Fibroblast of villous mesenchyme (primary cell): ENCODE results near the gene CEP104. TPM values are rescaled to one million over a fixed set of nuclear protein-coding genes. Genes with fewer than 3 reads are reported as not detected.
"Not testable (repeated sequence)": the region's sequence is repeated elsewhere in the genome, so short reads cannot be mapped to it uniquely, and the experiment has no call there.

Experiments
- DNase-seq: peaks from one replicate; pipeline ENCODE4 v3.0.0-alpha.2; 2010; ENCODE audit warnings: low read depth
- H3K4me3 ChIP-seq: 2 replicates; pipeline ENCODE4 v1.5.1; 2011; ENCODE audit warnings: low read depth, mild to moderate bottlenecking, low read length
- CTCF ChIP-seq: IDR thresholded peaks from 2 replicates; pipeline ENCODE4 v1.5.1; 2012; ENCODE audit warnings: low read depth, mild to moderate bottlenecking, low read length; ENCODE audit not compliant: insufficient read depth
- total RNA-seq: library from RNA; depleted of rRNA; stranded (reverse); fragments of >200 nt; gene quantifications from 2 replicates; pipeline ENCODE4 v1.2.3, GENCODE V29; 2012

Gene CEP104
- total RNA-seq, 1 donor, result 28.1 TPM

- TF ChIP-seq CTCF, result no peak
- no peak overlapping the region for H3K4me3 ChIP-seq
- DNase-seq, result no peak
These were observed 52.9 kb downstream of the CEP104 start for GRCh38 chr1:3803905-3804626.

GRCh38 chr1:3800795-3801194 is 56.2 kb downstream of the CEP104 start:
- not testable (repeated sequence) for H3K4me3 ChIP-seq, DNase-seq

- no peak for DNase-seq
- no peak for TF ChIP-seq CTCF
These were observed 56.9 kb downstream of the CEP104 start for GRCh38 chr1:3799976-3800685.

GRCh38 chr1:3796215-3797061 is 60.6 kb downstream of the CEP104 start, which contains the start of gene LRRC47:
LRRC47 (minus strand) TSS chr1:3796498; CDS start chr1:3796476, 22 bp downstream.
- TF ChIP-seq CTCF, result peak; percentile 20
- peak; percentile 89 for DNase-seq
- H3K4me3 ChIP-seq, result peak within 1 kb of the TSS; percentile 76

More at GRCh38 chr1:3799976-3800685, 56.9 kb downstream of the CEP104 start:
- no peak overlapping the region for H3K4me3 ChIP-seq

- H3K4me3 ChIP-seq, result peak overlapping the region; percentile 76
- no peak for TF ChIP-seq CTCF
- no peak for DNase-seq
These were observed 61.4 kb downstream of the CEP104 start for GRCh38 chr1:3795453-3796214.

GRCh38 chr1:3790952-3791351 is 66.1 kb downstream of the CEP104 start:
- no peak overlapping the region for H3K4me3 ChIP-seq
- no peak for TF ChIP-seq CTCF
- no peak for DNase-seq
